Mammary epithelial cell (primary cell): ENCODE data around the gene GFPT1.

Experiments
- EZH2 ChIP-seq: IDR thresholded peaks from 2 replicates; pipeline ENCODE4 v1.6.1; 2012; ENCODE audit warnings: low read length, inconsistent platforms, borderline replicate concordance
- TF ChIP-seq, protein P1 (sequence below), 2 donors: IDR thresholded peaks in 1 of 2; conservative IDR thresholded peaks in 1 of 2; 2 replicates each; pipeline ENCODE4 v1.5.1; 2011 to 2012; ENCODE audit warnings: inconsistent platforms in 2 of 2, low read length in 2 of 2, mild to moderate bottlenecking in 2 of 2, control low read depth in 1 of 2, low read depth in 1 of 2; ENCODE audit not compliant: insufficient read depth in 1 of 2; ENCODE audit errors: extremely low read depth in 1 of 2

DNA sequence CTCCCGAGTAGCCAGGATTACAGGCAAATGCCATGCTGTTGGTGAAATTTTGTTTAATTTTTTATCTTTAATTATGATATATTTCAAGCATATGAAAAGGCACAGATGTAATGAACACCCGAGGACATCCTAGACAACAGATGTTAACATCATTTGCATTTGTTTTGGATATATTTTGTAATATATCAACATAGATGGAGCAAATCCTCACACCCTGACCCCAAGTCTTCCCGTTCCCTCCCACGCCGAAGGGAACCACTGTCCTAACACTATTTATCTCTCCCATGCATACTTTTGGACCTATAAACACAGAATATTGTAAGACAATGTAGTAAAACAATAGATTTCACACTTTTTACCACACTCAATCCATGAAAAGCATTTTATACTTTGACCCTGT lies 99.5 kb downstream of the GFPT1 start:
- TF ChIP-seq, protein P1, sequence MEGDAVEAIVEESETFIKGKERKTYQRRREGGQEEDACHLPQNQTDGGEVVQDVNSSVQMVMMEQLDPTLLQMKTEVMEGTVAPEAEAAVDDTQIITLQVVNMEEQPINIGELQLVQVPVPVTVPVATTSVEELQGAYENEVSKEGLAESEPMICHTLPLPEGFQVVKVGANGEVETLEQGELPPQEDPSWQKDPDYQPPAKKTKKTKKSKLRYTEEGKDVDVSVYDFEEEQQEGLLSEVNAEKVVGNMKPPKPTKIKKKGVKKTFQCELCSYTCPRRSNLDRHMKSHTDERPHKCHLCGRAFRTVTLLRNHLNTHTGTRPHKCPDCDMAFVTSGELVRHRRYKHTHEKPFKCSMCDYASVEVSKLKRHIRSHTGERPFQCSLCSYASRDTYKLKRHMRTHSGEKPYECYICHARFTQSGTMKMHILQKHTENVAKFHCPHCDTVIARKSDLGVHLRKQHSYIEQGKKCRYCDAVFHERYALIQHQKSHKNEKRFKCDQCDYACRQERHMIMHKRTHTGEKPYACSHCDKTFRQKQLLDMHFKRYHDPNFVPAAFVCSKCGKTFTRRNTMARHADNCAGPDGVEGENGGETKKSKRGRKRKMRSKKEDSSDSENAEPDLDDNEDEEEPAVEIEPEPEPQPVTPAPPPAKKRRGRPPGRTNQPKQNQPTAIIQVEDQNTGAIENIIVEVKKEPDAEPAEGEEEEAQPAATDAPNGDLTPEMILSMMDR (conservative IDR thresholded peaks at IDR 0.05 in 1 of 2, IDR thresholded peaks at IDR 0.05 in 1 of 2; ENCODE audit: extremely low read depth in 1 of 2, insufficient read depth in 1 of 2, low read depth in 1 of 2, low read length in 2 of 2): no peak
- TF ChIP-seq EZH2: no peak
